ENCODE data around the gene C1QTNF8.
A peak's percentile ranks its signal among the peaks of the same experiment; 100 is the strongest.

The C1QTNF8 gene

DNA sequence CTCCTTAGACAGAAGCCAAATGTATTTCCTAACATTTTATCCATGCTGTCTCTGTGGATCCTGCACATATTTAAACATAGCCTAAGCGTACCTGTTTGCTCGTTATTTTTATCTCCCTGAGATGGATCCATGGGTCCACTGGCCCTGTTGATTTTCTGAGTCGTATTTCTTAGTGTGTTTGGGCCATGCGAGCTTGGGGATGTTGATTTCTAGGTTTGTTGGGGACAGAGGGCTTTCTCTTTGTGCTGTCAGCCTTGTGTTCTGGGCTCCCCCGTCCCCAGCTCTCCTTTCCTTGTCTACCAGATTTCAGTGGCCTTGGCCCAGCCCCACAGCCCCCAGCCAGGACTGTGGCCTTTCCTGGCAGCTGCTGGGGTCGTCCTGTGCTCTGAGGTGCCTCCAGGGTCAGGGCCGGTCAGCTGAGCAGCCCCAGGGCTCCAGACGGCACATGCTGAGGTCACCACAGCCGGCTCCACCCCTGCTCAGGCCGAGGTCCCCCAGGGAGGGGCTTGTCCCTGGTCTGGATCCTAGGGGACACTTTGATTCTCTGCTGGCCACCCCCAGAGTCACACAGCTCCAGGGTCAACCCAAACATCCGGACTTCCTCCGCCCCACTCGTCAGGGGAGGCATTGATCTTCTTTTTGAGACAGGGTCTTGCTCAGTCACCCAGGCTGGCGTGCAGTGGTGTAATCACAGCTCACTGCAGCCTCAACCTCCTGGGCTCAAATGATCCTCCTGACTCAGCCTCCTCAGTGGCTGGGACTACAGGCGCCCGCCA lies 19.1 kb downstream of the C1QTNF8 start:
- TF ChIP-seq, protein P1, sequence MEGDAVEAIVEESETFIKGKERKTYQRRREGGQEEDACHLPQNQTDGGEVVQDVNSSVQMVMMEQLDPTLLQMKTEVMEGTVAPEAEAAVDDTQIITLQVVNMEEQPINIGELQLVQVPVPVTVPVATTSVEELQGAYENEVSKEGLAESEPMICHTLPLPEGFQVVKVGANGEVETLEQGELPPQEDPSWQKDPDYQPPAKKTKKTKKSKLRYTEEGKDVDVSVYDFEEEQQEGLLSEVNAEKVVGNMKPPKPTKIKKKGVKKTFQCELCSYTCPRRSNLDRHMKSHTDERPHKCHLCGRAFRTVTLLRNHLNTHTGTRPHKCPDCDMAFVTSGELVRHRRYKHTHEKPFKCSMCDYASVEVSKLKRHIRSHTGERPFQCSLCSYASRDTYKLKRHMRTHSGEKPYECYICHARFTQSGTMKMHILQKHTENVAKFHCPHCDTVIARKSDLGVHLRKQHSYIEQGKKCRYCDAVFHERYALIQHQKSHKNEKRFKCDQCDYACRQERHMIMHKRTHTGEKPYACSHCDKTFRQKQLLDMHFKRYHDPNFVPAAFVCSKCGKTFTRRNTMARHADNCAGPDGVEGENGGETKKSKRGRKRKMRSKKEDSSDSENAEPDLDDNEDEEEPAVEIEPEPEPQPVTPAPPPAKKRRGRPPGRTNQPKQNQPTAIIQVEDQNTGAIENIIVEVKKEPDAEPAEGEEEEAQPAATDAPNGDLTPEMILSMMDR (conservative IDR thresholded peaks at IDR 0.05) = no peak
- peak overlapping the region; percentile 96 for H3K27ac ChIP-seq

DNA sequence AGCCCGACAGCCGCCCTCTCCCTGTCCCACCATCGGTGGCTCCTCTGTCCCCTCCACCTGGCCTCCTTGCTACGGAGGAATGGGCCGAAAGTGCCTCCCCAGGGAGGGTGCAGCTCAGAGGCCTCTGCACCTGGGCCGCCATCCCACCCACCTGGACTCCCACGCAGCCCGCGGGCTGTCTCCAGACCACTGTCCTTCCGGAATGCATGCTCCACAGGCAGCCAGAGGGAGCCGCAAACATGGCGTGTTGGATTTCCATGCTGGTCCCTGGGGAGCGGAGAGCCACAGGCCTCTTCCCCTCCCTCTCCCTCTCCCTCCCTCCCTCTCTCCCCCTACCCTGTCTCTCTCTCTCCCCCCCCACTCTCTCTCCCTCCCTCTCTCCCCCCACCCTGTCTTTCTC lies 20.5 kb downstream of the C1QTNF8 start:
- TF ChIP-seq, protein P1 (conservative IDR thresholded peaks at IDR 0.05) = no peak

DNA sequence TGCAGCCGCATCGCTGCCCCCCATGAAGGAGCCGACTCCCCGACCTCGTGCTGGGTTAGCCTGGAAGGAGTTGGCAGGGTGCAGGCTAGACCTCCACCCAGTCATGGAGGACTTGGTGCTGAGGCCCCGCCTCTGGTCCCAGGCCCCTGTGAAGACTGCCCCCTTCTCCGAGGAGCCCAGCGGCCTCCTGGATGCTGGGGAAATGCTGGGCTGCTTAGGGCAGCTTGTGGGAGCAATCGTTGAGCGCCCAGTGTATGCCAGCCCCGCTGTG lies 21.7 kb downstream of the C1QTNF8 start:
- peak overlapping the region; percentile 69 for H3K27ac ChIP-seq
- TF ChIP-seq, protein P1 (conservative IDR thresholded peaks at IDR 0.05) = no peak

More for the DNA sequence above, 20.5 kb downstream of the C1QTNF8 start:
- peak overlapping the region; percentile 69; the same call in 1 of the 2 replicates for H3K27ac ChIP-seq

DNA sequence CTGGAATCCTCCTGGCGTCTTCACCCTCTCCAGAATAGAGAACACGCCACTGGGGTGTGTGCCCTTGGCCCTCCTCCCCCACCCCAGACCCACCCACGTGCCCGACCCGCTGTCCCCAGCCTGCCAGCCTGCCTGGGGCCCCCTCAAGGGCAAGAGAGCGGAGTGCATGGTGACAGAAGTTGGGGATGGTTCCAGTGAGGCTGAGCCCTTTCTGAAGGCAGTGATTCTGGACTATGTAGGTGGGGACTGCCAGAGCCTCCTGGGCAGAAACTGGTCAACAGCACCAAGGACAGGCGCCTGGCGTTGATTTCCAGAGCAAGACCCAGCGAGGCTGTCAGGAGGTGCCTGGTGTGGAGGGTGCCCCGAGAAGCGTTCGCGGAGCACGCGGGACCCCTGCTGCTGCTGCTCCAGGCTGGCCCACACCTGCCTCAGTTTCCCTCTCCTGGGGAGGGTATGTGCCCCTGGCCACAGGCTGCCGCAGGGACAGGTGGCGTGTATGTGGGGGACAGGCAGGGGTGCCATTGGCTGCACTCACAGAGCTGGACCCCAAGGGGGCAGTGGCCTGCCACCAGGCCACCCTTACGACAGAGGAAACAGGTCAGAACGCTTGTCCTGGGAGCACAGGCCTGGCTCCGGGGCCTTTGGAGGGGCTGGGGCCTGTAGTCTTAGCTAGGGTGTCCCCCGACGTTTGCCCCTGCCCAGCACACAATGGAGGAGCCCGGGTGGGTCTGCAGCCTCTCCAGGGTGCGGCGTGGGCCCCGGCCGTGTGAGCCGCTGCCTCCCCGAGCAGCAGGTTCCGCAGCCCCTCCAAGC lies 22.3 kb downstream of the C1QTNF8 start:
- TF ChIP-seq, protein P1 (conservative IDR thresholded peaks at IDR 0.05) = peak; percentile 49
- peak overlapping the region; percentile 69 for H3K27ac ChIP-seq

DNA sequence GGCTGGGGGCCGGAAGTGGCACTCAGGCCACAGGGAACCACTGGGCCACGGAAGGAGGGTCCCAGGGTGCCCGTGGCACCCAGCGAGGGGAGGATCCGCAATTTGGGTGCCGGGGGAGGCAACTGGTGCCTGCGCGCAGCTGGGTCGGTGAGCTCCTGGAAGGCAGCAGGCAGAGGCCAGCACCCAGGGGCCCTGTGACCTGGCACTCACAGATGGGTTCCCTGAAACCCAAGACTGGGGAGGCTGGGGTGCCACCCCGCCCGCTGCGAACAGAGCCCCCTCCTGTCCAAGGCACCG lies 22.8 kb downstream of the C1QTNF8 start:
- TF ChIP-seq, protein P1 (conservative IDR thresholded peaks at IDR 0.05) = no peak
- H3K27ac ChIP-seq = peak overlapping the region; percentile 69

DNA sequence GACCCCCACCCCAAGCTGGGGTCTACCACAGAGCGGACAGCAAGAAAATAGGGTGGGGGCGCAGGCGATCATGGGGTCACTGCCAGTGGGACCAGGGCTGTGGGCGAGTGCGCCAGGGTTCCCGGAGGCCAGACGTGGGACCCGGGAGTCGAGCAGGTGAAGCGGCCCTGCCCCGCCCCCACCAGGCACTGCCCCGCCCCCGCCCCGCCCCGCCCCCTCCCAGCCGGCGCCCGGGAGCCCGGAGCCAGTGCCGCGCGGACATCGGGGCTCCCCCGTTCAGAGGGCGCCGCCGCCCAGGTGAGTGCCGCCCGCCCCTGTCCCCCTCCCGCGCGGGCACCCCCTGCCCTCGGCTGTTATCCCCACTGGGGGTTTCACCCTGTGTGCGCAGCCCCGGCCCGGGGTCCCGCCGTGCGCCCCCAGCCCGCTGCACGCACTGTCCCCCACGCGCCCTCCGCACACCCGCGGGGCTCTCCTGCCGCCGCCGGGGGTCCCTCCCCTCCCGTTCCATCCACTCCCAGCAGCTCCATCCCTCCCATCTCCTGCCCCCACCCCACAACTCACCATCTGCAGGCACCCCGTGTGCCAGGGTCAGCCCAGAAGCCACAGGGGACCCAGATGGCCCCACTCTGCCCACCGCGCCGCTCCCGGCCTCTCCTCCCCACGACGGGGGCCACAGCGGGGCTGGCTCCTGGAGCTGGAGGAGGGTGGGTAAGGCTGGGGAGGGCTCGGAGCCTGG lies 23.4 kb downstream of the C1QTNF8 start, which contains the start of gene SSTR5:
TSS of gene SSTR5 (plus strand) at position 222 of the 736 bp plus-strand sequence. CDS start 6,122 bp downstream, outside the sequence.
- peak within 1 kb of the TSS; percentile 69 for H3K27ac ChIP-seq
- TF ChIP-seq, protein P1 (conservative IDR thresholded peaks at IDR 0.05) = no peak

Data from VCaP (cell line).